NCI-H2081 (cell line): ENCODE data around the gene PLD1.

ENCODE experiments used
- DNase-seq, 2 experiments: peaks; one replicate each; lab custom pipeline; 2025; lab: John Stamatoyannopoulos, UW

The PLD1 gene

DNA sequence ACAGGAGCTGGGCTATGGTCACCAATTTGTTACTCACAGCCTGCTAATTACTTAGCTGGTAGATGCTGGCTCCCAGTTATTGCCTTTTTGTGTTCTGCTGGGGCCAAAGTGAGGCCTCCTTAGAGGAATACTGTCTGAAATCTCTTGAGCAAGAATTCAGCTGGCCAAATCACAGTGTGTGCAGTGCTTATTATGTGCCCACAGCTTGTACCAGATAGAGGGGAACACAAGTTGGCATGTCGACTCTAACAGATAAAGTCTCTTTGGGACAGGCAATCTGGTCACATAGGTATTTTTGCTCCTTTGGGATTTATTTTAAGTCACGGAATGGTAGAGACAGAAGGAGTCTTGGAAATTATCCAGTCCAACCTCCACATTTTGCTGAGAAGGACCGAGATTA is 26.6 kb upstream of the PLD1 start:
- no peak for DNase-seq

DNA sequence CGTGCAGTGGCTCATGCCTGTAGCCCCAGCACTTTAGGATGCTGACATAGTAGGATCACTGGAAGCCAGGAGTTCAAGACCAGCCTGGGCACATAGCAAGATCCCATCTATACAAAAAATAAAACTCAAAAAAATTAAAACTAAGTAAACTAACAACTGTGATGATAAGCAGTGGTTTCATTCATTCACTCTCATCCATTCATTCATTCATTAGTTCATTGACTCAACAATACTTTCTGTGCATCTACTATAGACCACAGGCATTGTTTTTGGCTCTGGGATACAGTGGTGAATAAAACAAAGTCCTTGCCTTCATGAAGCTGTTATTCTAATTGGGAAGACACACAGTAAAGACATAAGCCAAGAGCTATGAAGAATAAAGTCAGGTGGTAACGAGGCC is 25.3 kb upstream of the PLD1 start:
- DNase-seq = no peak

DNA sequence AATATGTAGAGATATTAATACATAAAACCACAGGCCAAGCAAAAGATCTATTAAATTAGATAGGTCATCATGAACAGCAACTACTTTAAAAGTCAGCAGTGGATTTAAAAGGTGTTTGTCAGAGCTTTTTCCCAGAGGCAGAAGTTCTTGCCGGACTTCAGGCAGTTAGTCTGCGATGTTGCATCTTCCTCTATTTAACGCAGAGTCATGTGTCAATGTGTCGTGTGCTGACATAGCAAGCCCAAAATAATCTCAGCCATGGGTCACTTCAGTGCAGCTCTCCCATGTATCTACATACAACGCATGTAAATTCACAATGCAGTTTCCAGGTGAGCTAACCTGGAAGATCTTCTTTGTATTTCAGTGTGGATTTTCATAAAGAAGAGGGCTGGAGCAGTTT is 24.8 kb upstream of the PLD1 start:
- DNase-seq = no peak

DNA sequence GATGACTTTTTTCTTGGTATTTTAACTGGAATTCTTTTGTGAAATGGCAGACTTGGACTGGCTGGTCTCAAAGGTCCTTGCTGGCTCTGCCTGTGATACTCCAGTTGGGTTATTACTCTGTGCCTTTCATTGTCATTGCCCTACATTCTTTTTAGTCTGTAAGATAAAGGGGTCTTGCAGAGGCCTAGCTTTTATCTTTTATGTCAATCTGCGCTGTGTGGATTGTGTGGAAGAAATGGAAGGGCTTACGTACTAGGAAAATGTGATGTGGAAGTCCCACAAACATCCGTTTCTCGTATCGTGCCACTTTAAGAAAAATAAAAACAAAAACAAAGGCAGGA is 24.1 kb upstream of the PLD1 start:
- no peak for DNase-seq

DNA sequence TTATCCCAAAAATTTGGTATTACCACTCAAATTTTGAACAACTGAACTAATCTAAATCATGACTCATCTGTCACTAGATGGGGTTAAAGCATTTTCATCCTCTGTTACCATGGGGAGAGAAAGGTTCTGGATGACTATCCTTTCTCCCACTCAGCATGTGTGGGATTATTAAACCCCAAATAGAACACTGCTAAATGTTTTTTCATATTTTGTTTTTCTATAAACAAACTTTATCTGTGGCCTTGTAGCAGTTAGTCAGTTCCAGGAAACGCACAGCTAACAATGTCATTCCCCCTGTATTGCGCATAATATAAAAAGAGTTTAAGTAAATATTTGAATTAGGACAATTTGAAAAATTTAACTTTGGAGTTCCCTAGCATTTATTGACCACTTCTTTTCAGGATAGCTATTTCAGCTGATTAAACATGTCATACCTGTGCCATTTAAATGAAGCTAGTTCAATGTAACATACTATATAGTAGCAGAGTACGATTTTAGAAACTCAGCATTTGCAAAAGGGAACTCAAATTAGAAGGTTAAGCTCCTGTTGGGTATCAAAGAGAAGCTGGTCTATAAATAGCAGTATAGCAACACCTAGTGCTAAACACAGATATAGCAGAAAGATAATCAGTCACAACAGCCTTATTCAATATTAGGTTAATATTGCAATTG is 23.6 kb upstream of the PLD1 start:
- DNase-seq = peak in 1 of 2 experiments; percentile 54

DNA sequence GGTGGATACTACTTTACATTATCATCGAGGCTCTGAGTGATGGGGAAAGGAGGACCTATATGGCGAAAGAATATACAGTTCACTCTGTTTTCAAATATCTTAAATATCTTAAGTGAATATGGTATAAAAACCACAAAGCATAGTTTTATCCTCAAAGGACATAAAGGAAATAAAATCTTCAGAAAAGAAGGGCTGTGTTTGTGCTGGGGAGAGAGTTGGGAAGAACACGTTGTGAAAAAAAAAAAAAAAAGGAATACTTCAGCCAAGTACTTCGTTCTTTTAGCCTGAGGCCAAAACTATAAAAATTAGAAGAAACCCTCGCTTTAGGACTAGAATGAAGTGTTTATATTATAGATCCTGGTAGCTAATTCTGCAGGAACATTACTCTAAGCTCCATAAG is 22.7 kb upstream of the PLD1 start:
- DNase-seq = no peak

DNA sequence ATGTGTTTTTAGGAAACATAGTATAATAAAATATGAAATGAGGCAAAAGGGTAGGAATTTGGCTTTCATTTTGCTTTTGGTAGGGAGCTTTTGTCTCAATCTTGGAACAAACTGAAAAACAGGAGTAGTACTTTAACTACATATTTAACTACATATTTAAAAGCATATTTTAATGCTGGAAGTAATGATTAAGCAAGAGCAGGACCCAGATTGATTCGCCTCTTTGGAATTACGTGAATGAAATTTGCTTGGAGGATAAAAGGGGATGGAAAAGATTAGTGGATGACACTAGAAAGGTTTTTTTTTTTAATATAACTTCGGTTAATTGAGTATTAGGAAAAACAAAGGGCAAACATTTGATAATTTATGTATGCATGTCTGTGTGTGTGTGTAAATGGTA is 21.7 kb upstream of the PLD1 start:
- no peak for DNase-seq

DNA sequence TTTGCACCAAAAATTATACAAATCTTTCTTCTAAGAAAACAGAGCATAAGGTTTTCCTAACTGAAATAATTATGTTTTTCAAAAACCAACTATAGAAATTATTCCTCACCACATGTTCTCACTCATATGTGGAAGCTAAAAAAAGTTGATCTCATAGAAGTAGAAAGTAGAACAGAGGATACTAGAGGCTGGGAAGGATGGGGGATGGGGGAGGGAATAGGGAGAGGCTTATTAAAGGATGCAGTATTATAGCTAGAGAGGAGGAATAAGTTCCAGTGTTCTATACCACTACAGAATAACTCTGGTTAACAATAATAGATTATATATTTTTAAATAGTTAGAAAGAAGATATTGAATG is 20.2 kb upstream of the PLD1 start:
- DNase-seq = no peak

DNA sequence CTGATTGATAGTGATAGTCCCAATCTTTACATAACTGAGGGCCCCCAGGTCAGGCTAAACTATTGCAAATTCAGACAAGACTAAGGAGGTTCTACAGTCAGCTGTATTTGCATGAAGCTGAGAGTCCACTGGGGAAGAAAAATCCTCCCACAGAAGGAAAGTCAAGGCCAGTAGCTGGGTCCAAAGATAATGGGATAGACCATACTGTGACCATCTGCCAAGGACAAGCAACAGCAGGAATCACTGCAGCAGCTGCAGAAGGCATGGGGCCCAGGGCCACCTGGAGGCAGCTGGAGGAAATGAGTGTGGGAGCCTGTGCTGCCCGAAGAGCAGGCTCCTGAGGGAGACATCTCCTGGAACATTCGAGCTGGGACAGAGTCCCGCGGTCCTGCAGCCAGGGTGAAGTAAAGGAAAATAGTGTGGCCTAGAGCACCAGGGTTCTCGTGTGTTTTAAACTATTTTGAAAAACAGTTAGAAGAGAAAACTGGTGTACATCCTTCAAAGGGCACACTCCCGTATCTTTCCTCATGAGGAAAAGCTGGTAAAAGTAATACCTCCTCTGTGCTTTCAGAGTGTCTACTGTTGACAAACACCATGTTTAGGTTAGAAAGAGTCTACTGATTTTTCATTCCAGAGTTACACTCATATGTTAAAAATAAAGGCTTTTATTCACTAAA is 19.7 kb upstream of the PLD1 start:
- DNase-seq = peak; percentile 61 to 91

DNA sequence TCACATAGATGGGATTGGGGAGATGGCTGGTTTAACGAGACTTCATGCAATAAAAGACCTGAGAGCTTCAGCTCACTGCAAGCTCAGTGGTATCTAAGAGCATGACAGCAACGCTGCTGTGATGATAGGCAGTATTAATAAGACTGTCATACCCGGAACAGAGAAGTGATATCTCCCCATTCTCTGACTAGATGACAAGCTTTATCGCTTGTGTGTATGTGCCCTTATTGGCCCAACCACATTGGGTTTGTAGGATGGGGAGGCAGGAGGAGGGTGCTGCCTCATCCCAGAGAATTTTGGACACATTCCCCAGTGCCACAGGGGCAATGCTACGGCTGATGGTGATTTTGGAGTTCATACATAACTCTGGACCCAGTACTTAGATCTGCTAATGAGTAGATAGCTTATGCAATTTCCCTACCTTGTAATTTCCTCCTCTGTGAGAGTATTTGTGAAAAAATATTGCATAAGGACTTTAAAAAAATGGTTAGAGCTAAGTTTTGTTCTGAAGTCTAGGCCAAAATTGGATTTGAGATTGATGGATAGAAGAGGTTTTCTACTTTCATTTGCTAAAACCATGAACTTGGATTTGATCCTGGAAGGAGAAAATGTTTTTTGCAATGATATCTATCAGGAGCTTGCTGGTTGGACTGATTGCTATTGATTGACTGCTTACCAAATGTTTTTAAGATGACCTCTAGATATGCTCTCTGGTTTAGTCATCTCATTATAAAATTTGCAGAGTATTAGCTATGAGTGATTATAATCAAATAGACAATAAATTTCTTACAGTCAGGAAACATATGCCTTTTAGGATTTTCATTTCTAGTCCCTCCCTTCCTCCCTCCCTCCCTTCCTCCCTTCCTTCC is 18.9 kb upstream of the PLD1 start:
- DNase-seq = no peak

DNA sequence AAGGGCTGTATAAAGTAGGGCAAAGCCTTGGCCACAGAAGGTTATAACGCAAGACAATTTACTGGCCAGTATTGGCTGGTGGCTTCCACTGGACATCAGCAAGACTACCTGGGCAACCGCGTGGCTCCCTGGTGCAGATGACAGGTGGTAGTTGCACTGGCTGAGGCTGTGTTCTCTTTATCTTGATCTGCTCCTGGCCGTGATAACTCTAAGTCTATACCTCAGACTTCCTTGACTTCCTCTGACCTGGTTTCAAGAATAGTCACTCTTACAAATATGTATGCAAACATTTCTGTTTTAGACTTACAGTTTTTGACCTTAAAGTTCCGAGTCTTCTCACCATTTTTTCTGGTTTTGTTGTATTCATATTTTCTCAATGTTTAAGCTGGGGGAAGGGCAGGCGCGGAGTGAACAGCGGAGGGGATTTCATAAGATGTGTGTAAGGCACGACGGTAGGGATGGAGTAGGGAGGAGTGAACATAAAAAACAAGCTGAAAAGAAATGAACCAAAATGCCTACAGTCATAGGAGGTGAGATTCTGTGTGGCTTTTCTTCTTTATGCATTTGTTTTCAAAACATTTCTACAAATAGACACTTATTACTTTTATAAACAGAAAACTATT is 17.7 kb upstream of the PLD1 start:
- DNase-seq = no peak

DNA sequence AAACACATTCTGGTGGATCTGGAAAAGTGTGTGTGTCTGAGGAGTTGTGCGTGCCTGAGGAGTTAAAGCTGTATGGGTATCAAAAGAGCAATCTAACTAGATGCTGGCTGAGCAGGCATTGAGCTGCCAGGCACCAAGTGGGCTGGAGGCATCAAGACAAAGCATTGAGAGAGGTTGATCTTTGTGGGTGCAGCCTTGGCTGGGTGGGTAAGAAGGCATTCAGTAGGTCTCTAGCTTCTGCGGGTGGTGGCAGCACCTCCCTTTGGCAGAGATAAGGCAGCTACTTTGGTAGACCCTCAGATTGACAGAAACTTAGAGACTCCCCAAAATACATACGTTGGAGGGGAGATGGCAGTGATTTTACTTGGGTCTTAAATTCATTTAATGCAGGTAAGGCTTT is 17.1 kb upstream of the PLD1 start:
- no peak for DNase-seq

DNA sequence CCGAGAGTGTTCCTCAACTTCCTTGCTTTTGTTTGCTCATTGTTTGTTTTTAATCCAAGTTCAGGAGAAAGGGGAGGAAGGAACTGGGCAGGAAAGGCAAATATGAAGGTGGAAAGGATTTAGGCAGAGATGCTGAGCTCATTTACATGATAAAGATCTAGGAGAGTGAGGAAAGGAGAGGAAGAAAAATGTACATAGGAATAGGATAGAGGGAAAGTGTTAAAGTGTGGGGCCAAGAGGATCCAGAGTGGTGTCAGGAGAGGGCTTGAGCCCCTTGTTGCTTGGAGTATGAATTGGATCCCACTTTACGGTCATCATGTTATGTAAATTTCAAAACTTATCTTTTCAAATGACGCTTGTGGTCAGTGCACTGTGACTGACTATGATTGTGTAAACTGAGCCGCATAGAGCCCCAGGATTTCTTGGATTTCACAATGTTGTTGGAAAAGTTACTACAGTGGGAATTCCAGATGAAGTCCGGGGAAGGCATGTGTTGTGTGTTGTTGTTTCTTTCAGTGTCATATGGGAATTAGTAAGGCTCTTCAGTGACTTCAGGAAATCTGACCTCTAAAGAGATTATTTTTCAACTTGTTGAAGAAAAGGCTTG is 15.0 kb upstream of the PLD1 start:
- DNase-seq = no peak

DNA sequence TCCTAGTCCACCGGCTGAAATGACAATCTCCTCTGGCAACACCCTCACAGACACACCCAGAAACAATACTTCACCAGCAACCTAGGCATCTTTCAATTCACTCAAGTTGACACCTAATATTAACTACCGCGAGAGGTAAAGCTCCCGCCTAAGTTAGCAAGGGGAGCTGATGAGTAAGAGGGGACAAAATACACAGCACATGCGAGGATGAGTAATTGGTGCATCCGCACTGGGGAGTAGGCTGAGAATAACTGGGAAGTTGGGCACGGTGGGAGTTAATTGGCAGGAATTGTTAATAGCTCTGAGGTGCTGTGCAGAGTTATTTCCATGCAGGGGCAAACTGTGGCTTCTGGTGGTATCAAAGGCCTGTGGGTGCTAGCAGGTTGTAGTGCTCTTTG is 14.5 kb upstream of the PLD1 start:
- DNase-seq = no peak

DNA sequence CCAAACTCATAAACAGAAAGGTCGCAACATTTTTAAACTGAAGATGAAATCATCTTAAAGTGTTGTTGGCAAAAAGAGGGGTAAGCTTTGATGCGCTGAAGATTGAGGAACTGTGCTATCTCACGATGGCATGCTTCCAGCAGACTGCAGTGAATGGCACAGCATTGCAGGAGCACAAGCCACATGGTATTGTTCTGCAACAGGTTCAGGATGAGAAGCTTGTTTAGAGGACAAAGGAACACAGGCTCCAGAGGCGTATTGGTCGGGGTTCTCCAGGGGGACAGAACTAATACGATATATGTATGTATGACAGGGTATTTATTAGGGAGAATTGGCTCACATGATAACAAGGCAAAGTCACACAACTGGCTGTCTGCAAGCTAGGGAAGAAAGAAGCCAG is 13.8 kb upstream of the PLD1 start:
- DNase-seq = no peak

DNA sequence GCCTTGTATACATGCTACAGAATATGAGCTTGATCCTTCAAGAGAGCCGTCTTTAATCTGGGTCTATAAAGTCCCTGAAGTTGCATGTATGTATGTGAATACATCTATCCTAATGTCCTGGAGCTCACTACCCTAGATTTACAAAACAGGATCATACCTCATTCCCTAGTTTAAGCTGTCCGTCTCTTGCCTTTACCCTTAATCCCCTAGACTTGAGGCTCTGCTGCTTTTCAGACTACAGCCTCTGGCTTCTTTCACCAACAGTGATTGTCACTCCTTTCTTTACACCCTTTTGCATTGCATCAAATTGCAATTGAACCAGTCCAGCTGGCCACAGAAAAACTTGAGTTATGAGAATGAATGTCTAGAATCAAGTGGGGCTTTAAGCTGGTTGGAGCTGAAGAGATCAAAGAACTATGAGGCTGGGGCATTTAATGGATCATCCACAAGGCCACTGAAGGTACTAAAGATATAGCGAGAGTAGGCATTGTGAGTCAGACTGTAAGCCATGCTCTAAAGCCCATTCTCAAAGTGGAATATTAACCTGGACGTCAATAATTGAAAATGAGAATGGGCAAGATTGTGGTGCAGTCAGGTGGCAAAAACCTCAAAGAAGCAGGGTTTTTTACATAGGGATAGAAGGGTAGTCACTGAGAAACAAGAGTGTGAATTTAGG is 12.3 kb upstream of the PLD1 start:
- DNase-seq = no peak

DNA sequence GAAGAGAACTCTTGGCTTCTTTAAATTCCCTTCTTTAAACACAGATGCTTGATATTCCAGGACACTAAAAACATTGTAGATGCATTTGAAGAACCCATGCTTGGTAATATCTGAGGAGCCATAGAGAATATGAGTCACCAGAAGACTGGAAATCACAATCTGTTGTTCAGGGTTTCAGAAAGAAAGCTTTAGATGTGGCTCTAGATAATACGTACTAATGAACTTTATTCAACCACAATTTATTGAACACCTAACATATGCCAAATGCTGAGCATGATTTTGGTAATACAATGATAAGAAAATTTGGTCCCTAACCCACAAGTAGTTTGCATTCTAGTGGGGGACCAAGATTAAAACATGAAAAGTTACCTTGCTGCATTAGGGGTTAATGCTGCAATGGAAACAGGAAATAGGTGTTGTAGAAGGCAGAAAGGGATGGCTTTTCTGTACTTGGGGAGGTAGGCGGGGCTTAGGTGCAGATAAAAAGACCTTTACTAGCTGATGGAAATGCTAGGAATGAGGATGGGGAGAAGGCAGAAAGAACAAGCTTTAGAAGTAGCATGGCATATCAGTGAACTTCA is 11.6 kb upstream of the PLD1 start:
- no peak for DNase-seq

DNA sequence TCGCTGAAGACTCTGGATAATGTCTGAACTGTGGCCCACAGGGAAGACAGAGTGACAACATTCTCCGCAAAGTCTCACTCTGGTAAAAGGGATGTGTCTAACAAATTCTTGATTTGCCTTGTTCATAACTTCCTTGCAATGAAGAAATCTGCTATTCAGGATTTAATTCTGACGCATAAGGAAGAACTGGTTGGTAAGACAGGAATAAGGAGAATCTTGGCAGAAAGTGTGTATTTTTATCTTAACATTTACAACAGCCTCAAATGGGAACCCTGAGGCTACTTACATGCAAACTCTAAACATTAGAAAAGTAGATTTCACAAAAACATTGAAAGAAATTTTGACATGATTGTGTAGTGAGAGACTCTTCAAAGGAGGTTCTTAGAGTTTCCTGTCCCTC is 10.8 kb upstream of the PLD1 start:
- DNase-seq = no peak

DNA sequence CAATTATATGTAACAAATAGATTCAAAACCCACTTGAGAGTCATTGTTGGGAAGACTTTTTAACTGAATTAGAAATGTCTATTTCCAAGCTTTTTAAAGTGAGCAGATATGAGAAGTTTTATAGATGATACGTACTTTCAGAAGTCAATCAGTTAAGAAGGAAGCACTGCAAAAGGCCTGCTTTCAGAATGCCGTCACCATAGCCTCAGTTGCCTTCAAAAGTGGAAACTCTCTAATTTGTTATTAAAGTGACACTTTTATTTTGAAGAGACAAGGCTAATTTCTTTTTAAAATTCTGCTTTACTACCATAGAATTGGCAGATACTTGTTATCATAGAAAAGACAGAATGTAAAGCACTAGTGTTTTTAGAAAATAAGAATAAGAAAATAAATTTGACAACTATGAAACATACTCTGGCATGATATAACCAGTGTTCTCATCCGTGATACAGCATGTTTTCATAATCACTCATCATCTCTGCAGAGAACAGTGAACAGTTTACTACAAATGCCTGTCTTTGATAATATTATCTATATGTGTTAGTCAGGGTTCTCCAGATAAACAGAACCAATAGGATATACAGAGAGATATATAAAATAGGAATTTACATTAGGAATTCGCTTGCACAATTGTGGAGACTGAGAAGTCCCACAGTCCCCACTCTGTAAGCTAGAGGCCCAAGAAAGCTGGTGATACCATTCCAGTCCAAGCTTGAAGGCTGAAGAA is 7.0 kb upstream of the PLD1 start:
- no peak for DNase-seq

DNA sequence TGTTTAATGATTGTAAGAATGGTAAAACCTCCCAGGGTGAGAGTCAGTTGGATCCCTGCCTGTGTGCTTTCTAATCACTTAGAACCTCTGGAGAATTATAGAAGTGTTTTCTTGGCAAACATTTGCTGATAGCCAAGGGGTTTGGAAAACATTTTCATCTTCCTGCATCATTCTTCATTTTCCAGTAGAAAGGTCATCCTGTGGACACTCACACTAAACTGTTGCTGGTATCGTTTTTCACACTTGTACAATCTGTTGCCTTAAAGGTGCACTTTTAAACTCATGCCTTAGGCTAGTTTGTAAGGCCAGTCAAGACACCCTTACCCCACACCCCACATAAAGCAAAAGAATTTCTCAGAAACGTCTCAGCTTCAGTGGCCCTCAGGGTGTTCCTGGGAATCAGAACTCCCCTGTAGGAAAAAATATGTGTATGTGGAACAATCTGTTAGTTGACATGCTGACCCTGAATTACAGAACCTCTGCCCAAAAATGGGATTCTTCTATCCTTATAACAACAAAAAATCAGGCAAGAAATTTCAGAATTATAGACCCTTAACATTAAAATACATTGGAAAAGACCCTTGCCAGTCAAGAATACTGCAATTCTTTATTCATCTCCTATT is 5.8 kb upstream of the PLD1 start:
- no peak for DNase-seq
